Stomach (tissue), 4 donors: ENCODE results near the gene RIMBP2.

Experiments
- CTCF ChIP-seq, 7 experiments: fragments of 450-650 bp in 4 of 7; fragments of 200-600 bp in 3 of 7; sonication (generic) in 3 of 7; IDR thresholded peaks; one replicate each; pipeline ENCODE4 v1.5.1; 2016 to 2019; ENCODE audit warnings: antibody characterized with exemption in 7 of 7, control low read depth in 2 of 7, mild to moderate bottlenecking in 1 of 7
- POLR2AphosphoS5 ChIP-seq, 3 donors: sonication (generic); formaldehyde crosslinking; IDR thresholded peaks; one replicate each; pipeline ENCODE4 v1.6.1; 2016; ENCODE audit warnings: antibody characterized with exemption in 3 of 3

- TF ChIP-seq POLR2AphosphoS5 (IDR thresholded peaks at IDR 0.05) (no peak), CTCF (IDR thresholded peaks at IDR 0.05) (no peak)
Observed at GRCh38 chr12:130563323-130563722, 152.8 kb downstream of the RIMBP2 start.
